Raji (cell line): ENCODE data around the gene LMO1.

Experiments used
- POLR2A ChIP-seq: IDR thresholded peaks from 2 replicates; pipeline ENCODE4 v1.6.1; 2011; ENCODE audit warnings: low read depth, low read length, control low read depth; ENCODE audit not compliant: insufficient read depth

Gene LMO1

GRCh38 chr11:8260202-8260966, 3.3 kb downstream of the LMO1 start:
- TF ChIP-seq POLR2A, result no peak

GRCh38 chr11:8259306-8259959, 4.2 kb downstream of the LMO1 start:
- TF ChIP-seq POLR2A, result no peak

GRCh38 chr11:8258784-8259183, 4.9 kb downstream of the LMO1 start:
- no peak for TF ChIP-seq POLR2A

- TF ChIP-seq POLR2A, result no peak
Observed at GRCh38 chr11:8258289-8258688, 5.4 kb downstream of the LMO1 start.

- TF ChIP-seq POLR2A, result no peak
Observed at GRCh38 chr11:8257003-8257664, 6.5 kb downstream of the LMO1 start.

- TF ChIP-seq POLR2A, result no peak
Observed at GRCh38 chr11:8256271-8257002, 7.2 kb downstream of the LMO1 start.

- TF ChIP-seq POLR2A, result no peak
Observed at GRCh38 chr11:8253566-8253965, 10.1 kb downstream of the LMO1 start.

GRCh38 chr11:8252946-8253345, 10.7 kb downstream of the LMO1 start:
- no peak for TF ChIP-seq POLR2A

GRCh38 chr11:8252388-8252787, 11.3 kb downstream of the LMO1 start:
- TF ChIP-seq POLR2A, result no peak

GRCh38 chr11:8251616-8252295, 11.9 kb downstream of the LMO1 start:
- TF ChIP-seq POLR2A, result no peak

GRCh38 chr11:8250981-8251615, 12.6 kb downstream of the LMO1 start:
- TF ChIP-seq POLR2A, result no peak

- no peak for TF ChIP-seq POLR2A
Observed at GRCh38 chr11:8250434-8250833, 13.2 kb downstream of the LMO1 start.

- TF ChIP-seq POLR2A, result no peak
Observed at GRCh38 chr11:8249482-8249881, 14.2 kb downstream of the LMO1 start.

- no peak for TF ChIP-seq POLR2A
Observed at GRCh38 chr11:8248786-8249185, 14.9 kb downstream of the LMO1 start.
